IMR-90 (cell line): Measurements from ENCODE around the gene PRKCE. TPM values are rescaled to one million over a fixed set of nuclear protein-coding genes. Genes with fewer than 3 reads are reported as not detected.

Experiments used
- ATAC-seq: fragments of 200-7000 bp; cut with Tn5 transposase; 2 replicates; pipeline ENCODE4 v1.9.1; 2020; ENCODE audit warnings: low read depth, mild to moderate bottlenecking, moderate library complexity
- BruUV-seq: library from RNA; stranded (reverse); fragments of 400-500 nt; replicated peaks from 2 replicates; lab custom pipeline; 2021; lab: Mats Ljungman, UMichigan
- CTCF ChIA-PET: fragments of 300-600 bp; formaldehyde crosslinking; extraction: SDS; loops from one replicate; lab custom pipeline; 2021; ENCODE audit warnings: antibody characterized with exemption; lab: Yijun Ruan, JAX
- POLR2A ChIA-PET: fragments of 300-600 bp; sonication (Branson Sonifier 250); formaldehyde crosslinking; loops from one replicate; lab custom pipeline; 2022; ENCODE audit warnings: antibody characterized with exemption; ENCODE audit not compliant: unreplicated experiment; lab: Charles Lee
- DNase-seq: peaks from one replicate; pipeline ENCODE4 v3.0.0; 2013
- H2AFZ ChIP-seq: replicated peaks from 2 replicates; pipeline ENCODE3; 2013; ENCODE audit warnings: low read length, mild to moderate bottlenecking; ENCODE audit not compliant: poor library complexity
- H2AK5ac ChIP-seq: 2 replicates; pipeline ENCODE4 v1.6.1; 2013; ENCODE audit warnings: low read depth, low read length, inconsistent platforms
- H2AK9ac ChIP-seq: replicated peaks from 2 replicates; pipeline ENCODE3; 2013; ENCODE audit warnings: mild to moderate bottlenecking, low read depth, low read length, moderate library complexity; ENCODE audit not compliant: poor library complexity
- H2BK120ac ChIP-seq: 2 replicates; pipeline ENCODE4 v1.6.1; 2013; ENCODE audit warnings: low read depth, low read length, inconsistent platforms
- H2BK15ac ChIP-seq: 3 replicates; pipeline ENCODE4 v1.6.1; 2013; ENCODE audit warnings: low read depth, low read length, inconsistent platforms
- H2BK20ac ChIP-seq: 2 replicates; pipeline ENCODE4 v1.6.1; 2013; ENCODE audit warnings: low read depth, mild to moderate bottlenecking, inconsistent platforms, low read length, moderate library complexity
- H2BK5ac ChIP-seq: 2 replicates; pipeline ENCODE4 v1.6.1; 2013; ENCODE audit warnings: mild to moderate bottlenecking, low read depth, low read length, inconsistent platforms; ENCODE audit not compliant: poor library complexity, severe bottlenecking
- H3K14ac ChIP-seq: replicated peaks from 2 replicates; pipeline ENCODE4 v1.6.1; 2013; ENCODE audit warnings: low read depth, low read length, inconsistent platforms
- H3K18ac ChIP-seq: 2 replicates; pipeline ENCODE4 v1.6.1; 2013; ENCODE audit warnings: low read depth, low read length, control low read depth
- H3K23ac ChIP-seq: 2 replicates; pipeline ENCODE4 v1.6.1; 2013; ENCODE audit warnings: low read depth, low read length, inconsistent platforms
- H3K27ac ChIP-seq: 2 replicates; pipeline ENCODE4 v1.5.1; 2013; ENCODE audit warnings: mild to moderate bottlenecking, control low read depth, low read length; ENCODE audit not compliant: insufficient read depth
- H3K27me3 ChIP-seq: 2 replicates; pipeline ENCODE4 v1.6.1; 2013; ENCODE audit warnings: low read length; ENCODE audit not compliant: control insufficient read depth, insufficient read depth
- H3K36me3 ChIP-seq: 2 replicates; pipeline ENCODE4 v1.6.1; 2013; ENCODE audit warnings: low read length, mixed read lengths; ENCODE audit not compliant: control insufficient read depth, insufficient read depth
- H3K4ac ChIP-seq: 2 replicates; pipeline ENCODE4 v1.6.1; 2013; ENCODE audit warnings: low read depth, low read length, inconsistent platforms
- H3K4me1 ChIP-seq: 2 replicates; pipeline ENCODE4 v1.6.1; 2013; ENCODE audit warnings: low read length, mixed read lengths; ENCODE audit not compliant: control insufficient read depth, insufficient read depth
- H3K4me2 ChIP-seq: 2 replicates; pipeline ENCODE4 v1.6.1; 2013; ENCODE audit warnings: low read depth, mild to moderate bottlenecking, control low read depth, low read length, moderate library complexity
- H3K4me3 ChIP-seq: 2 replicates; pipeline ENCODE4 v1.5.1; 2013; ENCODE audit warnings: low read depth, mild to moderate bottlenecking, control low read depth, low read length, moderate library complexity; ENCODE audit not compliant: insufficient read depth
- H3K56ac ChIP-seq: 2 replicates; pipeline ENCODE4 v1.6.1; 2013; ENCODE audit warnings: low read length, inconsistent platforms; ENCODE audit not compliant: insufficient read depth; ENCODE audit errors: extremely low read depth
- H3K79me1 ChIP-seq, 2 experiments: 2 replicates each; pipeline ENCODE4 v1.6.1; 2013; ENCODE audit warnings: low read length in 2 of 2, inconsistent platforms in 1 of 2, low read depth in 1 of 2
- H3K9ac ChIP-seq: 2 replicates; pipeline ENCODE4 v1.6.1; 2013; ENCODE audit warnings: low read depth, low read length, control low read depth
- H3K9me1 ChIP-seq: 2 replicates; pipeline ENCODE4 v1.6.1; 2013; ENCODE audit warnings: low read length, inconsistent platforms; ENCODE audit not compliant: insufficient read depth
- H3K9me3 ChIP-seq: 2 replicates; pipeline ENCODE4 v1.6.1; 2013; ENCODE audit warnings: low read length; ENCODE audit not compliant: control insufficient read depth, insufficient read depth
- H4K20me1 ChIP-seq: 2 replicates; pipeline ENCODE4 v1.6.1; 2013; ENCODE audit warnings: low read length, inconsistent platforms; ENCODE audit not compliant: insufficient read depth
- H4K5ac ChIP-seq: 2 replicates; pipeline ENCODE4 v1.6.1; 2013; ENCODE audit warnings: mild to moderate bottlenecking, low read depth, low read length, control low read depth
- H4K8ac ChIP-seq, 2 experiments: 2 replicates each; pipeline ENCODE4 v1.6.1; 2013; ENCODE audit warnings: low read depth in 2 of 2, low read length in 2 of 2, control low read depth in 1 of 2, inconsistent platforms in 1 of 2
- H4K91ac ChIP-seq: 2 replicates; pipeline ENCODE4 v1.6.1; 2013; ENCODE audit warnings: low read depth, low read length, inconsistent platforms; ENCODE audit not compliant: insufficient read depth
- BHLHE40 ChIP-seq: fragments of 150-350 bp; IDR thresholded peaks from 2 replicates; pipeline ENCODE4 v1.6.1; 2016; ENCODE audit warnings: mild to moderate bottlenecking, low read depth, low read length
- CHD1 ChIP-seq: IDR thresholded peaks from 2 replicates; pipeline ENCODE4 v1.6.1; 2012; ENCODE audit warnings: low read depth, low read length, improper control_type of control experiment
- MAFK ChIP-seq: IDR thresholded peaks from 2 replicates; pipeline ENCODE4 v1.6.1; 2012; ENCODE audit warnings: low read depth, low read length, improper control_type of control experiment
- MAZ ChIP-seq: IDR thresholded peaks from 2 replicates; pipeline ENCODE4 v1.6.1; 2012; ENCODE audit warnings: low read depth, mild to moderate bottlenecking, low read length, improper control_type of control experiment, moderate library complexity, borderline replicate concordance
- POLR2A ChIP-seq: IDR thresholded peaks from 2 replicates; pipeline ENCODE4 v1.6.1; 2012; ENCODE audit warnings: mild to moderate bottlenecking, low read depth, low read length
- RAD21 ChIP-seq: IDR thresholded peaks from 2 replicates; pipeline ENCODE4 v1.6.1; 2012; ENCODE audit warnings: low read length, improper control_type of control experiment
- RCOR1 ChIP-seq: IDR thresholded peaks from 2 replicates; pipeline ENCODE4 v1.6.1; 2012; ENCODE audit warnings: mild to moderate bottlenecking, low read length, improper control_type of control experiment; ENCODE audit not compliant: insufficient replicate concordance
- RFX5 ChIP-seq: IDR thresholded peaks from 2 replicates; pipeline ENCODE4 v1.8.0; 2012; ENCODE audit warnings: low read depth, mild to moderate bottlenecking, low read length, moderate library complexity
- SMC3 ChIP-seq: fragments of 150-350 bp; IDR thresholded peaks from 2 replicates; pipeline ENCODE4 v1.6.1; 2016; ENCODE audit warnings: low read depth, mild to moderate bottlenecking, antibody characterized with exemption, low read length, moderate library complexity
- USF2 ChIP-seq: fragments of 150-350 bp; IDR thresholded peaks from 2 replicates; pipeline ENCODE4 v1.6.1; 2017; ENCODE audit warnings: mild to moderate bottlenecking, antibody characterized with exemption, low read length, low read depth
- WGBS, 2 experiments: methylation state at CpG; one replicate each; pipeline versions ENCODE4 v1.1.5 to v1.1.7; 2013; ENCODE audit warnings: missing lambda C conversion rate in 2 of 2; ENCODE audit not compliant: insufficient read length in 1 of 2; ENCODE audit errors: extremely low coverage in 2 of 2; 5-methylcytosine and 5-hydroxymethylcytosine counted together
- dilution Hi-C: fragments of 300-500 bp; cut with HindIII; formaldehyde crosslinking; loops from one replicate; pipeline ENCODE4 v1.14.3; 2018; ENCODE audit warnings: low sequenced_read_pairs; ENCODE audit not compliant: unreplicated experiment
- in situ Hi-C: fragments of 300-500 bp; cut with MboI; formaldehyde crosslinking; loops from 3 replicates; pipeline ENCODE4 v1.14.3; 2019; ENCODE audit warnings: low sequenced_read_pairs, inconsistent platforms, mixed read lengths
- intact Hi-C: fragments of 100-400 bp; cut with micrococcal nuclease; formaldehyde crosslinking; loops from 2 replicates; pipeline ENCODE4 v1.10.0; 2022
- polyA plus RNA-seq, 3 experiments: library from polyadenylated mRNA; depleted of rRNA; stranded (reverse); fragments of >200 nt; gene quantifications; 2 replicates each; pipeline ENCODE4 v1.2.3, GENCODE V29; 2012; ENCODE audit warnings: low replicate concordance in 1 of 3
- total RNA-seq: library from RNA; depleted of rRNA; stranded (reverse); fragments of >200 nt; gene quantifications from 2 replicates; pipeline ENCODE4 v1.2.3, GENCODE V29; 2012

Gene PRKCE
- total and polyA plus RNA-seq, 2 of the 4 experiments (the other 2 are of a cell fraction): 8.1 to 32.4 TPM

GRCh38 chr2:45804987-45805755 lies 153.7 kb downstream of the PRKCE start:
- no peaks in the 10 kb centered on the region for H3K27me3 ChIP-seq
- intact Hi-C loops (no loop called here), in situ Hi-C loops (no loop called here), dilution Hi-C loops (no loop called here)
- BruUV-seq: no TSS peak
- H4K8ac ChIP-seq: no peak overlapping the region
- no peaks in the 10 kb centered on the region for H3K36me3 ChIP-seq
- WGBS, 2 experiments: no CpG with 5 or more reads among the region's 6 CpGs
- no peak overlapping the region for H4K5ac ChIP-seq
- no peak overlapping the region for H2BK20ac ChIP-seq
- H3K4me2 ChIP-seq: no peak overlapping the region
- TF ChIP-seq POLR2A (no peak), MAFK (no peak), BHLHE40 (no peak), RCOR1 (no peak), SMC3 (no peak), MAZ (no peak), RAD21 (no peak), USF2 (no peak), CHD1 (no peak), RFX5 (no peak)
- ATAC-seq: no peak
- H3K4ac ChIP-seq: no peak overlapping the region
- H2AFZ ChIP-seq: no peak overlapping the region
- peaks cover 5 to 7% of the 10 kb centered on the region in 2 experiments; a peak in 3 of 4 replicates for H3K79me1 ChIP-seq
- H3K18ac ChIP-seq: no peak overlapping the region
- H3K4me3 ChIP-seq: no peak overlapping the region
- H2BK5ac ChIP-seq: no peak overlapping the region
- no peak for DNase-seq
- H3K23ac ChIP-seq: no peak overlapping the region
- H2BK15ac ChIP-seq: no peak overlapping the region
- H4K91ac ChIP-seq: no peak overlapping the region
- no peak overlapping the region; the same call in 1 of the 2 replicates for H3K14ac ChIP-seq
- no peak overlapping the region for H2AK9ac ChIP-seq
- no peaks in the 10 kb centered on the region for H3K4me1 ChIP-seq
- H3K9me1 ChIP-seq: no peaks in the 10 kb centered on the region
- no peaks in the 10 kb centered on the region; the same call in none of the 2 replicates for H4K20me1 ChIP-seq
- ChIA-PET CTCF (no interaction called here), POLR2A (no interaction called here)
- H3K9me3 ChIP-seq: no peaks in the 10 kb centered on the region
- H2AK5ac ChIP-seq: no peak overlapping the region
- H2BK120ac ChIP-seq: no peak overlapping the region
- H3K56ac ChIP-seq: no peak overlapping the region
- no peak overlapping the region for H3K27ac ChIP-seq
- H3K9ac ChIP-seq: no peak overlapping the region
